Kidney epithelial cell (primary cell): ENCODE results near the gene PARK7. TPM values are rescaled to one million over a fixed set of nuclear protein-coding genes. Genes with fewer than 3 reads are reported as not detected.

Source experiments
- DNase-seq: peaks from one replicate; pipeline ENCODE4 v3.0.0-alpha.2; 2010; ENCODE audit warnings: low read depth
- H3K27me3 ChIP-seq: 2 replicates; pipeline ENCODE4 v1.6.0; 2011; ENCODE audit warnings: low read length; ENCODE audit not compliant: control insufficient read depth, insufficient read depth
- H3K36me3 ChIP-seq: 2 replicates; pipeline ENCODE4 v1.5.1; 2011; ENCODE audit warnings: low read length; ENCODE audit not compliant: control insufficient read depth, insufficient read depth
- H3K4me3 ChIP-seq: 2 replicates; pipeline ENCODE4 v1.5.1; 2011; ENCODE audit warnings: low read depth, mild to moderate bottlenecking, control low read depth, low read length
- CTCF ChIP-seq: IDR thresholded peaks from 2 replicates; pipeline ENCODE4 v1.5.1; 2011; ENCODE audit warnings: mild to moderate bottlenecking, moderate library complexity, low read length, control low read depth, inconsistent platforms; ENCODE audit not compliant: insufficient read depth, poor library complexity, severe bottlenecking
- total RNA-seq: library from RNA; depleted of rRNA; stranded (reverse); fragments of >200 nt; gene quantifications from 2 replicates; pipeline ENCODE4 v1.2.3, GENCODE V29; 2015

The PARK7 gene
- total RNA-seq, 1 donor from 2014 or later = 228 TPM

GRCh38 chr1:8004803-8005573, 43.5 kb downstream of the PARK7 start:
- H3K27me3 ChIP-seq = no peaks in the 10 kb centered on the region
- H3K4me3 ChIP-seq = no peak overlapping the region
- TF ChIP-seq CTCF = no peak
- DNase-seq = no peak
- H3K36me3 ChIP-seq = peaks cover under 1% of the 10 kb centered on the region

- no peak for TF ChIP-seq CTCF
- Histone ChIP-seq H3K27me3 (no peaks in the 10 kb centered on the region), H3K36me3 (peaks cover 4% of the 10 kb centered on the region), H3K4me3 (no peak overlapping the region)
- no peak for DNase-seq
These were observed 44.8 kb downstream of the PARK7 start for GRCh38 chr1:8006037-8006963.

GRCh38 chr1:8009043-8010002, 47.8 kb downstream of the PARK7 start:
- DNase-seq = no peak

GRCh38 chr1:8010080-8010664, 48.7 kb downstream of the PARK7 start:
- no peak for TF ChIP-seq CTCF
- no peaks in the 10 kb centered on the region for H3K27me3 ChIP-seq
- no peak for DNase-seq
- peaks cover 10% of the 10 kb centered on the region for H3K36me3 ChIP-seq
- H3K4me3 ChIP-seq = no peak overlapping the region

More at GRCh38 chr1:8009043-8010002, 47.8 kb downstream of the PARK7 start:
- Histone ChIP-seq H3K4me3 (no peak overlapping the region), H3K36me3 (peaks cover 10% of the 10 kb centered on the region), H3K27me3 (no peaks in the 10 kb centered on the region)
- no peak for TF ChIP-seq CTCF

GRCh38 chr1:8011016-8011415, 49.5 kb downstream of the PARK7 start:
- DNase-seq = no peak
- no peak for TF ChIP-seq CTCF
- H3K36me3 ChIP-seq = peaks cover 10% of the 10 kb centered on the region
- no peaks in the 10 kb centered on the region for H3K27me3 ChIP-seq
- H3K4me3 ChIP-seq = no peak overlapping the region
